KOPT-K1 (cell line): Measurements from ENCODE around the gene AGFG1.
"Not testable (repeated sequence)": the region's sequence is repeated elsewhere in the genome, so short reads cannot be mapped to it uniquely, and the experiment has no call there.

Source experiments
- H3K27ac ChIP-seq: fragments of 200-600 bp; sonication (generic); 2 replicates; pipeline ENCODE4 v1.5.1; 2016; ENCODE audit warnings: antibody characterized with exemption, mild to moderate bottlenecking, low read depth, low read length; ENCODE audit not compliant: poor library complexity, severe bottlenecking
- H3K36me3 ChIP-seq: fragments of 200-600 bp; sonication (generic); 2 replicates; pipeline ENCODE4 v1.5.1; 2017; ENCODE audit warnings: antibody characterized with exemption, mild to moderate bottlenecking, low read length, moderate library complexity; ENCODE audit not compliant: insufficient read depth
- H3K9me3 ChIP-seq: fragments of 200-600 bp; sonication (generic); 2 replicates; pipeline ENCODE4 v1.5.1; 2017; ENCODE audit warnings: antibody characterized with exemption, low read length, mild to moderate bottlenecking; ENCODE audit not compliant: insufficient read depth, poor library complexity, severe bottlenecking

The AGFG1 gene

DNA sequence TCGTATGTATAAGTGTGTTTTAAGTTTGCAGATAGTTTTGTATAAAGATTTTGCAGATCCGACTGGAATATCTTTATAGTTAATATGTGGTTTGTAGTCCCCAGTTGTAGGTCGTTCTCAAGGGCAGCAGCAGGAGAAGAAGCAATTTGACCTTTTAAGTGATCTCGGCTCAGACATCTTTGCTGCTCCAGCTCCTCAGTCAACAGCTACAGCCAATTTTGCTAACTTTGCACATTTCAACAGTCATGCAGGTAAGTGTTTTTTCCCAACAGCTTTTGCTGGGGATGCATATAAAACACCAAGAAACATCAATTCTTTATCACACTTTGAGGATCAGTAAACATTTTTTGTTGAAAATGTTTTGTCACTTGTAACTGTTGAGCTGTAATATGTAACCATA lies 52.7 kb downstream of the AGFG1 start:
- Histone ChIP-seq H3K9me3 (no peaks in the 10 kb centered on the region), H3K27ac (no peak overlapping the region), H3K36me3 (peaks cover 87% of the 10 kb centered on the region)

DNA sequence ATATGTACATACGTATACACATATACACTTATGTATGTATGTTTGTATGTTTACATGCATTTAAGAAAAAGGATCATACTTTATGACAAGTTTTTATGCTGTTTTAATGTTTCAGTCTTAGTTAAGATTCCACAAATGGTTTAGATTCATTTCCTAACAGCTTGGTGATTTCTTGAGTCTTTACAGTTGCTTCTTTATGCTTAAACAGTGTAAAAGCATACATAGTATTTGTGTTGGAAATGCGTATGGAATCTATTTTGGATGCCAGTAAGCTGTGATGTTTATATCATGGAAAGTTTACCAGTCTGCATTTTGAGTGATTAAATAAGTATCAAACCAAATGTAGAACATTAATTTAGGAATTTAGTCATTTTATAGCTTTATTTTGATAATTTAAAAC lies 55.4 kb downstream of the AGFG1 start:
- Histone ChIP-seq H3K36me3 (peaks cover 82% of the 10 kb centered on the region), H3K9me3 (no peaks in the 10 kb centered on the region), H3K27ac (no peak overlapping the region)

DNA sequence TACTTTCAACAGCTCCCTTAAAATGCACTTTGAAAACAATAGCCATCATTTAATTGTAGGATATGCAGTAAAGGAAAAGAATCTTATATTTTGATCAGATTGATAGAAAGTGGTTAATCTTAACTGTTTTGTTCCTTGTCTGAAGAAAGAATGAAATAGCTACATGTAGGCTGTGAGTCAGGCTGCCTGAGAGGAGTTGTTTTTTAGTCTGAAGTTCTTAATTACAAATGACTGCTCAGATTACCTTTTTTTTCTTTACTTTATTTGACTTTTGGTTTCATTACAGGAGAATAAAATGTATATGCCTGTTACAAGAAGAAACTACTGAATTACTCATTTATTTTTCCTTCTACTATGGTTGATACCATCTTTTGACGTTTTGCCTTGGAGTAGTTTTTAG lies 56.8 kb downstream of the AGFG1 start:
- Histone ChIP-seq H3K27ac (no peak overlapping the region), H3K36me3 (peaks cover 85% of the 10 kb centered on the region), H3K9me3 (no peaks in the 10 kb centered on the region)

DNA sequence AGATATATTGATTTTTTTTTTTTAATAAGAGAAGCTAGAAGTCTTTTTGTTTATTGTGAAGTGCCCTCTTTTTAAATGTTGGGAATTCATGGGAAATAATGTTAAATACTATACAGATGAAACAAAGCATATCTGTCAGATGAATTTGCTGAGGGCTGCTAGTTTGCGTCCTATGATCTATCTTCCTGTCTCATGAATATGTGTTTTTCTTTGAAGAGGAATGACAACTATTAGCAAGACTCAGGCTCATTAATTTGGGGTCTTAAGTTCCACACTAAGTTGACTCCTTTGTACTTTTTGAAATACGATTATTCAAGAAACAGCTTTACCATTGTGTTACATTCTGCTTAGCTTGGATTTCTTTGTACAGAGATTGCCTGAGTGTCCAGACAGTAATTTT lies 57.9 kb downstream of the AGFG1 start:
- Histone ChIP-seq H3K27ac (no peak overlapping the region), H3K36me3 (peaks cover 85% of the 10 kb centered on the region), H3K9me3 (no peaks in the 10 kb centered on the region)

DNA sequence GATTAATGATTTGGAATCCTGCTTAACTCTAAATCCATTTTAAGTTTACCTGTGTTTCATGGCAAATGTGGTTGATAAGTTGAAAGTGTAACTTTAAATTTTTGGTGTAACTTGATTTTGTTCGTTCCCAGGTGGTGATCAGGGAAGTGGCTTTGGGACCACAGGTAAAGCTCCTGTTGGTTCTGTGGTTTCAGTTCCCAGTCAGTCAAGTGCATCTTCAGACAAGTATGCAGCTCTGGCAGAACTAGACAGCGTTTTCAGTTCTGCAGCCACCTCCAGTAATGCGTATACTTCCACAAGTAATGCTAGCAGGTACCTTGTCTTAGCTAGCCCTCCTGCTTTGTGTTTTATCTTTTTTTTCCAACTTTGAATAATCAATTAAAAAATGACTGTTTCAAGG lies 62.8 kb downstream of the AGFG1 start:
- peaks cover 90% of the 10 kb centered on the region for H3K36me3 ChIP-seq
- H3K27ac ChIP-seq, result no peak overlapping the region
- peaks cover 5% of the 10 kb centered on the region for H3K9me3 ChIP-seq

DNA sequence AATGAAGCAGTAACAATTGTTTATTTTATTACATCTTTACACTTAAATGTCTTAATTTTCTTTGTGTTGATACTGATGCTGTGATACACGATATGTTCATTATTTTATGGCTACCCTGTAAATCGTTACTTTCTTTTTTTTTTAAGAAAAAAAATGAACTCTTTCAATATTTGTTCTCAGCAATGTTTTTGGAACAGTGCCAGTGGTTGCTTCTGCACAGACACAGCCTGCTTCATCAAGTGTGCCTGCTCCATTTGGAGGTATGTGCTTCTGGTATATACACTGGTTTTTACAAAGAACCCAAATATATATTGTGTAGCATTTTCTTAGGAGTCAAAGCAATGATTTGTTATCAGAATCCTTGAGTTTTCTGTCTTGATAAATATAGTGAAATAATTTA lies 64.5 kb downstream of the AGFG1 start:
- peaks cover 88% of the 10 kb centered on the region for H3K36me3 ChIP-seq
- no peak overlapping the region for H3K27ac ChIP-seq
- peaks cover 14% of the 10 kb centered on the region for H3K9me3 ChIP-seq

DNA sequence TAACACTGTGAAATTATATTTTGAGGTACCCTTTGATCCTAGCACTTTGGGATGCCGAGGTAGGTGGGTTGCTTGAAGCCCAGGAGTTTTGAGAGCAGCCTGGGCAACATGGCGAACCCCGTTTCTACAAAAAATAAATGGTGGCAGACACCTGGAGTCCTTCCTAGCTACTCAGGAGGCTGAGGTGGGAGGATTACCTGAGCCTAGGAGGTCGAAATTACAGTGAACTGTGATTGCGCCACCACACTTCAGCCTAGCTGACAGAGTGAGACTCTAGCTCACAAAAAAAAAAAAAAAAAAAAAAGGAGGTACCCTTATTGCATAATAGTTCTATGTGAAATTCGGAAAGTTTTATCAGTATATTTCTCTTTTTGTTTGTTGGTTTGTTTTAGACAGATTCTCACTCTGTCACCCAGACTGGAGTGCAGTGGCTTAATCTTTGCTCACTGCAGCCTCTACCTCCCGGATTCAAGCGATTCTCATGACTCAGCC lies 67.6 kb downstream of the AGFG1 start:
- peaks cover 14% of the 10 kb centered on the region for H3K9me3 ChIP-seq
- H3K27ac ChIP-seq, result no peak overlapping the region
- peaks cover 59% of the 10 kb centered on the region for H3K36me3 ChIP-seq

DNA sequence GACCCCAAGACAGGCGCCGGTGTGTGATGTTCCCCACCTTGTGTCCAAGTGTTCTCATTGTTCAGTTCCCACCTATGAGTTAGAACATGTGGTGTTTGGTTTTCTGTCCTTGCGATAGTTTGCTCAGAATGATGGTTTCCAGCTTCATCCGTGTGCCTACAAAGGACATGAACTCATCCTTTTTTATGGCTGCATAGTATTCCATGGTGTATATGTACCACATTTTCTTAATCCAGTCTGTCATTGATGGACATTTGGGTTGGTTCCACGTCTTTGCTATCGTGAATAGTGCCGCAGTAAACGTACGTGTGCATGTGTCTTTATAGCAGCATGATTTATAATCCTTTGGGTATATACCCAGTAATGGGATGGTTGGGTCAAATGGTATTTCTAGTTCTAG lies 68.4 kb downstream of the AGFG1 start:
- Histone ChIP-seq H3K9me3 (peaks cover 14% of the 10 kb centered on the region), H3K36me3 (peaks cover 56% of the 10 kb centered on the region)
- not testable (repeated sequence) for H3K27ac ChIP-seq

DNA sequence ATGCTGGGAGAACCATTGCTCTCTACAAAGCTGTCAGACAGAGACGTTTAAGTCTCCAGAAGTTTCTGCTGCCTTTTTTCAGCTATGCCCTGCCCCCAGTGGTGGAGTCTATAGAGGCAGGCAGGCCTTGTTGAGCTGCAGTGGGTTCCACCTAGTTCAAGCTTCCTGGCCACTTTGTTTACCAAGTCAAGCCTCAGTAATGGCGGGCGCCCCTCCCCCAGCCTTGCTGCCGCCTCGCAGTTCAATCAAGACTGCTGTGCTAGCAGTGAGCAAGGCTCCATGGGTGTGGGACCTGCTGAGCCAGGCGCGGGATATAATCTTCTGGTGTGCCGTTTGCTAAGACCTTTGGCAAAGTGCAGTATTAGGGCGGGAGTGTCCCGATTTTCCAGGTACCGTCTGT lies 74.0 kb downstream of the AGFG1 start:
- Histone ChIP-seq H3K9me3 (no peaks in the 10 kb centered on the region), H3K27ac (no peak overlapping the region), H3K36me3 (peaks cover 44% of the 10 kb centered on the region)

DNA sequence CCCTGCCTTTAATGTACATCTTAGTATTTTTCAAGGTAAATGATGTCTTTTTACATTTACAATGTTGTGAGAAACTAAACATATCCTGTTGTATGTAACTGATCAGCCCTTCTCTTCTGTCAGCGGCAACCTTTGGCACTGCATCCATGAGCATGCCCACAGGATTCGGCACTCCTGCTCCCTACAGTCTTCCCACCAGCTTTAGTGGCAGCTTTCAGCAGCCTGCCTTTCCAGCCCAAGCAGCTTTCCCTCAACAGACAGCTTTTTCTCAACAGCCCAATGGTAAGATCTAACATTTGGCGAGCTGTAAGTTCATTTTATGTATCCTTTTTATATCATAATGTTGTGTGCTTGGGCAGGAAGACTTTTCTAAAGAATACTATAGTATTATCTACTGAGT lies 79.9 kb downstream of the AGFG1 start:
- no peak overlapping the region for H3K27ac ChIP-seq
- H3K36me3 ChIP-seq, result peaks cover 68% of the 10 kb centered on the region
- no peaks in the 10 kb centered on the region for H3K9me3 ChIP-seq

DNA sequence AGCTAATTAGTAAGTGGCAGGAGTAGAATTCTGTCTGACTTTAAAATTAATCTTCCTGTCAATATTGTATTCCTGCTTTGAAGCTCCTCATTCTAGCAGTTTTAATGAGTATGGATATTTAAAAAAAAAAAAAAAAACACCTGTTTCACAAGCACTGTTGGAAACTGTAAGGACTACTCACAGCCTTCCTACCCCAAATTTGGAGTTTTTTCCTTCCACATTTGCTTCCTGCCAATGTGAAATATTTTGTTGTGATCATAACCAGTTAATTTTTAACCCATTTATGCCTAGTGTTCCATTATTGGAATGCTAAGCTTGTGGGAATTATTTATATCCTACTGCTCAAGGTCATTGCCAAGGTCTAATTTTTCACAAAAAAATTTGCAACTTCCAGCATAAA lies 90.6 kb downstream of the AGFG1 start:
- Histone ChIP-seq H3K9me3 (no peaks in the 10 kb centered on the region), H3K36me3 (peaks cover 16% of the 10 kb centered on the region), H3K27ac (no peak overlapping the region)

DNA sequence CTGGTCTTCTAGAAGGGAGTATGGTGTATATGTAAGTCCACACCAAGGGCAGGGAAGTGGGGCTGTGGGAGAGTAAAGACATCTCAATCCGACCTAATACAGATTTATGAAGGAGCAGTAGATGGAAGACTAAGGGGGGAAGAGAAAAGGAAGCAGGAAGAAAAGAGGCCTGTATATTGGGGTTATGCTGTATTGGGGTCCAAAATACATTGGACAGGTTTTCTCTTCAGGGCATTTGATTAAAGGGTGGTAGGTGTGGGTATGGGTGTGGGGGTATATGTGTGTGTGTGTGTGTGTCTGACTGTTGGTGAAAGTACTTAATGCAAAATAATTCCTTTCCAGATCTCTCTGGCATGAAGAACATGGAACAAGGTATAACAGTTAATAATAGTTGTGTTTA lies 93.1 kb downstream of the AGFG1 start:
- Histone ChIP-seq H3K9me3 (no peaks in the 10 kb centered on the region), H3K36me3 (no peaks in the 10 kb centered on the region; the same call in 1 of the 2 replicates), H3K27ac (no peak overlapping the region)

DNA sequence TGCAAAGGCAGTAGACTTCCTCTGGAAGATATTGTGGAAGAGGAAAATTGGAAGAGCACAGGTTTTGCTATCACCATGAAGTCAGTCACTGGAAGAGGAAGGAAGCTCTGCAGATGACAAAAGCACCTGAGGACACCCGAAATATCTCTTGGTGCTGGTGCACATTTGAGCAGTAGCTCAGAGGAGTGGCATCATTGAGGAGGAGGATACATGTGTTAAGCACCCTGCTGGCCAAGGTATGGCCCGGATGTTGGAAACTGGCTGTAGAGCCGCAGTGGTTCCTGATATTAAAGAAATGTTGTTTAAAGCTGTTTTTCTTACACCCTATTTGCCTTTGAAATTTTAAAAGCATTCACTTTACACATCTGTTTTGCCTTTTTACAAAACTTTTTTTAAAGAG lies 94.1 kb downstream of the AGFG1 start:
- no peak overlapping the region for H3K27ac ChIP-seq
- no peaks in the 10 kb centered on the region for H3K36me3 ChIP-seq
- H3K9me3 ChIP-seq, result no peaks in the 10 kb centered on the region

DNA sequence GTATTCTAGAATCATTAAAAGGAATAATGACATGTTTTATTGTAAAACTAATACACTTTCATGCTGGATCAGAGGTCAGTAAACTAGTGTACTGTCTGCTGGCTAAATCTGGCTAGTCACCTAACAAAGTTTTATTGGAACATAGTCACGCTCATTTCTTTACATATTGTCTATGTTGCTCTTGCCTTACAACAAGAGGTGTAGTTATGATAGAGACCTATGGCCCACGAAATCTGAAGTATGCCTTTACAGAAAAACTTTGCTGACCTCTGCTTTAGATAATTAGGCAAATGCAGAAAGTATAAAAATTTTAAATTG lies 96.9 kb downstream of the AGFG1 start:
- H3K9me3 ChIP-seq, result no peaks in the 10 kb centered on the region
- H3K36me3 ChIP-seq, result no peaks in the 10 kb centered on the region
- H3K27ac ChIP-seq, result no peak overlapping the region

DNA sequence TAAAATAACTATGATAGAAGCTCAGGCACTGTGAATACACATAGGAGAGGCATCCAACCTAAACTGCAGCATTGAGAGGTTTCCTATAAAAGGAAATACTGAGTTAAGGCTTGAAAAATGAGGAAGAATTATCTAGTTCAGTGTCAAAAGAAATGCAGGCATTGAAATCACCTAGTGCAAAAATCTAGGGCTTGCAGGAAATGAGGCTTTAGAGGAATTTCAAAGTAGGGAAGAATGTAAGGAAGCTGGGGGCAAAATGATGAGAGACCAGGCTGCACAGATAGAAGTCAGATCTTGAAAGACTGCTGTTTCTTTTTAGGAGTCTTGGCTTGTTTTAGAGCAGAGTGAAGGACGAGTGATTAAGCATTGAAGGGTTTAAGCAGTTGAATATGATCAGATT lies 98.7 kb downstream of the AGFG1 start:
- no peaks in the 10 kb centered on the region for H3K9me3 ChIP-seq
- no peak overlapping the region for H3K27ac ChIP-seq
- H3K36me3 ChIP-seq, result no peaks in the 10 kb centered on the region

DNA sequence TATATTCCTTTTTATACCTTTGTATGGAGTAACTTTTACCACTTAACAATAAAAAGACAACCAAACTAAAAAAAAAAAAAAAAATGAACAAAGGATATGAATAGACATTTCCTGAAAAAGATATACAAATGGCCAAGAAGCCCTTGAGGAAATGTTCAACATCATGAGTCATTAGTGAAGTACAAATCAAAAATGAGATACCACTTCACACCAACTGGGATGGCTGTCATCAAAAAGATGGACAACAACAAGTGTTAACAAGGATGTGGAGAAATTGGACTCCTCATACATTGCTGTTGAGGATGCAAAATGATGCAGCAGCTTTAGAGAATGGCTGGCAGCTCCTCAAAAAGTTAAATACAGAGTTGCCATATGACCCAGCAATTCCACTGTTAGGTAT lies 104.2 kb downstream of the AGFG1 start:
- Histone ChIP-seq H3K27ac (no peak overlapping the region), H3K9me3 (no peaks in the 10 kb centered on the region), H3K36me3 (no peaks in the 10 kb centered on the region)

DNA sequence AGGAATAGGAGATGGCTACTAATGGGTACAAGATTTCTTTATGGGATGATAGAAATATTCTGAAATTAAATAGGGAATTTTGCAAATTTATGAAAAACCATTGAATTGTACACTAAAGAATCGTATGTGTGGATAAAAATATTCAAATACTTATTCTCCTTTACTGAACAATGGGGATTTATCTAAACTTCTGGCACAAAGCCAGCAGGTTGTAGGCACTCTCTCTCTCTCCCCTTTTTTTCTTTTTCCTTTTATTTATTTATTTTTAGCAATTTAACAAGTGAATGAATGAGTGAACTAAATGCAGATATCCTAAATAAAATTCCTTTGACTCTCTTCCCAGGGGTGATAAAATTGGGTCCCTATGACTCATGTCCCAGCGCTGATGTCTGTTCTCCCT lies 104.9 kb downstream of the AGFG1 start:
- H3K36me3 ChIP-seq, result no peaks in the 10 kb centered on the region
- H3K9me3 ChIP-seq, result peaks cover 4% of the 10 kb centered on the region
- H3K27ac ChIP-seq, result no peak overlapping the region
